Spinal cord (tissue), 10 donors: ENCODE measurements around the gene PDE4A. TPM values are rescaled to one million over a fixed set of nuclear protein-coding genes. Genes with fewer than 3 reads are reported as not detected.
A peak's percentile ranks its signal among the peaks of the same experiment; 100 is the strongest.

Experiments
- DNase-seq, 6 donors: peaks; one replicate each; pipeline versions ENCODE4 v3.0.0 to v3.0.0-alpha.2; 2013 to 2015; ENCODE audit warnings: low spot score in 6 of 6, low read depth in 4 of 6
- H3K27ac ChIP-seq: one replicate; pipeline ENCODE4 v1.5.1; 2013; ENCODE audit warnings: low read depth, low read length, control low read depth
- H3K27me3 ChIP-seq: one replicate; pipeline ENCODE4 v1.6.1; 2013; ENCODE audit warnings: low read length; ENCODE audit not compliant: control insufficient read depth, insufficient read depth
- H3K36me3 ChIP-seq: one replicate; pipeline ENCODE4 v1.6.1; 2013; ENCODE audit warnings: low read length; ENCODE audit not compliant: control insufficient read depth, insufficient read depth
- H3K4me1 ChIP-seq: one replicate; pipeline ENCODE4 v1.6.1; 2013; ENCODE audit warnings: low read length; ENCODE audit not compliant: control insufficient read depth, insufficient read depth
- H3K4me3 ChIP-seq: one replicate; pipeline ENCODE4 v1.5.1; 2013; ENCODE audit warnings: low read depth, low read length, control low read depth
- H3K9me3 ChIP-seq: one replicate; pipeline ENCODE4 v1.6.1; 2013; ENCODE audit warnings: low read length; ENCODE audit not compliant: control insufficient read depth, insufficient read depth
- WGBS: methylation state at CpG from one replicate; pipeline ENCODE4 v1.1.5; 2013; ENCODE audit warnings: missing lambda C conversion rate; ENCODE audit not compliant: insufficient coverage; 5-methylcytosine and 5-hydroxymethylcytosine counted together
- polyA plus RNA-seq, 2 donors: library from polyadenylated mRNA; unstranded; fragments of 120-200 nt; gene quantifications; one replicate each; pipeline ENCODE4 v1.2.1, GENCODE V29; 2013; ENCODE audit not compliant: insufficient read length in 2 of 2
- total RNA-seq, 2 donors: library from RNA; depleted of rRNA in 1 of 2; stranded (reverse); fragments of 120-200 nt in 1 of 2; fragments of >200 nt in 1 of 2; gene quantifications; one replicate each; pipeline versions ENCODE4 v1.2.3 to v1.2.4, GENCODE V29; 2013 to 2014
- donor health status: healthy.

The PDE4A gene
- total and polyA plus RNA-seq, 4 donors, result 4.2 to 28.4 (median 18.2) TPM

DNA sequence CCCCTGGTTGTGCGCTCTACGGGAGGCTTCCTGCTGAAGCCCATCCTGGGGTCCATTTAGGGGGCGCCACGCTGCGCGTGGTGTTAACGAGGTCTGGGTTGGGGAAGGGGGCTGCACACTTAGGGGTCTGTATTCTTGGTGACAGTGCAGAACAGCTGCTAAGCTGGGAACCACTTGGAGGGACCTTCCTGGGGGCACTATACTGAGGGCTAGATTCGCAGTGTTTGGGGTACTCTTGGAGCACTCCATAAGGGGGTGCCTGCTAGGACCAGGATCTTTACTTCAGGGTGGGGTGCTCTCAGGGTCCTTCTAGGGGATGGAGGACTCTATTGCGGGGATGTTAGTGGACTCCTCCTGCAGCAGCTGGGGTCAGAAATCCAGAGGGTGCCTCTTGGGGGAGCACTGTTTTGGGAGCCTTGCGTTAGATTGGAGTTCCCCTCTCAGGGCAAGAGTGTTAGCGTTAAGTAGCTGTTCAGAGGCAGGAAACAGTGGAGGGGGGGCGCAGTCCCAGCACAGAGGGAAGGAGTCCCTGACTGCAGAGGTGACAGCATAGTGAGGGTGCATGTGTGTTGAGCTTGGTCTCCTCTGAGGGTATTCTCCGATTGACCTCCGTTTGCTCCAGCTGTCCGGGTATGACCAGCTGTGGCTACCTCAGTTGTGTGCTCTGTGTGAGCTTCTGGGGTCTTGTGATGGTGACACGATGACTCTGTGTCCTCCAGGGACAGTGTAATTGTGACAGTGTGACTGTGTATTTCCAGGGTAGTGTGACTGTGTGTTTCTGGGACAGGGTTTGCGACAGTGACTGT, 1.1 kb downstream of the PDE4A start:
- H3K27ac ChIP-seq, result no peak overlapping the region

DNA sequence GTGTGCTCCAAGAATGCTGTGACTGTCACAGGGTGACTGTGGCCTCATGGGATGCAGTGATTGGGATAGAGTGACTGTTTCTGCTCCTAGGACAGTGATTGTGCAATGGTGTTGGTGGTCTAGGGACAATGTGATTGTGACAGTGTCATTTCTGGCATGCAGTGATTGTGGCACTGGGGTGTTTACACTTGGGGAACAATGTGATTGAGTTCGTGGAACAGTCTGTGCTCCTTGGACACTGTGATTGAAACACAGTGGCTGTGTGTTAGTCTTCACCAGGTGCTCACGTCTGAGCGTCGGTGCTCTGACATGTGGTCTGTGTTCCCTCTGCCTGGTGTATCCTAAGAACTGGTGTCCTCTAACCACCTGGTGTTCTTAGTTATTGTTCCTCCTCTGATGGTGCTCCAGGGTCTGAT, 1.7 kb downstream of the PDE4A start:
- peaks cover 88% of the 10 kb centered on the region for H3K27me3 ChIP-seq
- H3K36me3 ChIP-seq, result peaks cover 2% of the 10 kb centered on the region
- H3K27ac ChIP-seq, result no peak overlapping the region
- DNase-seq, result no peak
- no peak overlapping the region for H3K4me3 ChIP-seq
- peaks cover 39% of the 10 kb centered on the region for H3K4me1 ChIP-seq
- no peaks in the 10 kb centered on the region for H3K9me3 ChIP-seq
- 65% methylated on average over 4 of the region's 4 CpGs for WGBS

More for the DNA sequence above, 1.1 kb downstream of the PDE4A start:
- Histone ChIP-seq H3K27me3 (peaks cover 94% of the 10 kb centered on the region), H3K9me3 (peaks cover 1% of the 10 kb centered on the region), H3K36me3 (peaks cover 2% of the 10 kb centered on the region), H3K4me3 (no peak overlapping the region), H3K4me1 (peaks cover 45% of the 10 kb centered on the region)
- no peak for DNase-seq
- 27% methylated on average over 17 of the region's 17 CpGs for WGBS

- Histone ChIP-seq H3K27me3 (peaks cover 86% of the 10 kb centered on the region), H3K4me3 (no peak overlapping the region), H3K27ac (no peak overlapping the region), H3K36me3 (peaks cover 2% of the 10 kb centered on the region), H3K4me1 (peaks cover 38% of the 10 kb centered on the region), H3K9me3 (no peaks in the 10 kb centered on the region)
- no peak for DNase-seq
- WGBS, result 88% methylated on average over 2 of the region's 3 CpGs
Measured at GRCh38 chr19:10422846-10423245, 2.5 kb downstream of the PDE4A start.

DNA sequence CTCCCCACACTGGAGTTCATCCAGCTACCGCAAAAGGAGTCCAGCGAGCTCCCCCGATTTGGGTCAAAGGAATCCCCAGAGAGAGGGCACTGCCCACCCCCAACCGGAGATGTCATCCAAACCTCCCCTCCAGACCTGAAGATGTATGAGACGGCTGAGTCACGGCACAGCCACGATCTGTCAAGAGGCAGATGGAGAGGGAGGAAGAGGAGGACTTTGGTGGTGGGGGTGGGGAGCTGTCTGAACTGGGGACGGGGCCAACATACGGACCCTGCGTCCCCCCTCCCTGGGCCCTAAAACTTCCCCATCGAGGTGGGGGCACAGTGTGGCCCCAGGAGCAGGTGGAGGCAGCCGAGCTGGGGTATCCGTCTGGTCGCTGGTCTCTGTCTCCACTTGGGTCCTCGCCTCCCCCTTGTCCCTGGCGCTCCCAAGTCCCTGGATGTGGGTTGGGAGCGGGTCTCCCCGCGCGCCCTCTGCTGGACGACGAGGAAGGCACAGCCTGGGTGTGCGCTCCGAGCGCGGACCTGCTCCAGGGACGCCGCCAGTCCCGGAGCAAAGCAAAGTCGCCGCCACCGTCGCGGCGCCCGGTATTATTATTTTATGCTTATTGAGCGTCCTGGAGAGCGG, 3.8 kb downstream of the PDE4A start:
- Histone ChIP-seq H3K27ac (no peak overlapping the region), H3K4me3 (no peak overlapping the region), H3K9me3 (no peaks in the 10 kb centered on the region), H3K27me3 (peaks cover 85% of the 10 kb centered on the region), H3K4me1 (peaks cover 28% of the 10 kb centered on the region), H3K36me3 (peaks cover 2% of the 10 kb centered on the region)
- 0% methylated on average over 31 of the region's 38 CpGs for WGBS
- DNase-seq, result peak in 2 of 6 donors; percentile 86 to 90

GRCh38 chr19:10427169-10427568, 6.8 kb downstream of the PDE4A start:
- Histone ChIP-seq H3K27ac (no peak overlapping the region), H3K4me1 (peaks cover 25% of the 10 kb centered on the region), H3K36me3 (peaks cover 2% of the 10 kb centered on the region), H3K4me3 (no peak overlapping the region), H3K27me3 (peaks cover 86% of the 10 kb centered on the region), H3K9me3 (no peaks in the 10 kb centered on the region)
- WGBS, result 76% methylated on average over 6 of the region's 6 CpGs
- no peak for DNase-seq

DNA sequence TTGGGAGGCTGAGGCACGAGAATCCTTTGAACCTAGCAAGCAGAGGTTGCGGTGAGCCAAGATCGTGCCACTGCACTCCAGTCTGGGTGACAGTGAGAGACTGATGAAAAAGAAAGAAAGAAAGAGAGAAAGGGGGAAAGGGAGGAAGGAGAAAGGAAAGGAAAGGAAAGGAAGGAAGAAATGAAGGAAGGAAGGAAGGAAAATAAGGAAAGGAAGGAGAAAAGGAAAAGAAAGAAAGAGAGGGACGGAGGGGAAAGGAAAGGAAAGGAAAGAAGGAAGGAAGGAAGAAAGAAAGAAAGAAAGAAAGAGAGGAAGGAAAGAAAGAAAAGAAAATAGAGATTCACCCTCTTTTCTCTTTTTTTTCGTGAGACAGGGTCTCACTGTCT, 8.7 kb downstream of the PDE4A start:
- no peak overlapping the region for H3K27ac ChIP-seq
- peaks cover 2% of the 10 kb centered on the region for H3K36me3 ChIP-seq
- peaks cover 83% of the 10 kb centered on the region for H3K27me3 ChIP-seq
- no peaks in the 10 kb centered on the region for H3K9me3 ChIP-seq
- no peak for DNase-seq
- H3K4me1 ChIP-seq, result peaks cover 22% of the 10 kb centered on the region
- no peak overlapping the region for H3K4me3 ChIP-seq
- WGBS, result 81% methylated on average over 4 of the region's 5 CpGs

DNA sequence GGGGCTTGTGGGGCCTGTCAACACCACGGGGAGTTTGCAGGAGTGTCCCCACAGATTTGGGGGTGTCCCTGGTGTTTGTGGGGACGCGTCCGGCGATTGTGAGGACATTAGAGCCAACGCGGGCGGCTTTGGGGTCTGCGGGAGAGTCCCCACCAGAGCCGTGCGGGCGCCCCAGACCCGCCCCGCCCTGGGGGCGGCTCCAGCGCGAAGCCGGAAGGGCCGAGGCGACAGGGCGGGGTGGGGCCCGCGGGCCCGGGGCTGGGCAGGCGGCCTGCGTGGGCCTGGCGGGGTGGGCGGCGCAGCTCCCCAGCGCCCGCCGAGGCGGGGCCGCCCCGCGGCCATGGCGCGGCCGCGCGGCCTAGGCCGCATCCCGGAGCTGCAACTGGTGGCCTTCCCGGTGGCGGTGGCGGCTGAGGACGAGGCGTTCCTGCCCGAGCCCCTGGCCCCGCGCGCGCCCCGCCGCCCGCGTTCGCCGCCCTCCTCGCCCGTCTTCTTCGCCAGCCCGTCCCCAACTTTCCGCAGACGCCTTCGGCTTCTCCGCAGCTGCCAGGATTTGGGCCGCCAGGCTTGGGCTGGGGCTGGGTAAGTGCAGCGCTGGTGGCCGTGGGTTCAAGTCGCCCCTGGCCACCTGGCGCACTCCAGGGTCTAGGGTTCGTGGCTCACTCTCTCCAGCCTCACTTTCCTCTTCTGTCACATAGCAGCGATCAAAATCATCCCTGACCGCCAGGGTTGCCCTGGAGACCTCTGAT, 10.3 kb downstream of the PDE4A start:
- no peak for DNase-seq
- no peak overlapping the region for H3K27ac ChIP-seq
- no peaks in the 10 kb centered on the region for H3K36me3 ChIP-seq
- no peaks in the 10 kb centered on the region for H3K9me3 ChIP-seq
- 7% methylated on average over 73 of the region's 75 CpGs for WGBS
- H3K27me3 ChIP-seq, result peaks cover 66% of the 10 kb centered on the region
- peaks cover 11% of the 10 kb centered on the region for H3K4me1 ChIP-seq
- H3K4me3 ChIP-seq, result peak overlapping the region; percentile 32

GRCh38 chr19:10431254-10431942, 11.1 kb downstream of the PDE4A start:
- H3K36me3 ChIP-seq, result no peaks in the 10 kb centered on the region
- H3K4me3 ChIP-seq, result peak overlapping the region; percentile 32
- H3K27ac ChIP-seq, result no peak overlapping the region
- no peak for DNase-seq
- H3K27me3 ChIP-seq, result peaks cover 59% of the 10 kb centered on the region
- 25% methylated on average over 13 of the region's 25 CpGs for WGBS
- no peaks in the 10 kb centered on the region for H3K9me3 ChIP-seq
- H3K4me1 ChIP-seq, result peaks cover 11% of the 10 kb centered on the region
